H9 (cell line): ENCODE measurements around the gene ARHGEF16. TPM values are rescaled to one million over a fixed set of nuclear protein-coding genes. Genes with fewer than 3 reads are reported as not detected.

Source experiments
- DNase-seq: peaks from one replicate; pipeline ENCODE4 v3.0.0-alpha.2; 2017
- H2AFZ ChIP-seq: one replicate; pipeline ENCODE4 v1.6.1; 2013; ENCODE audit warnings: mild to moderate bottlenecking, low read length, control low read depth, moderate library complexity
- H2AK5ac ChIP-seq: 2 replicates; pipeline ENCODE4 v1.6.1; 2013; ENCODE audit warnings: low read length, control low read depth, mixed read lengths; ENCODE audit not compliant: insufficient read length
- H2BK120ac ChIP-seq: one replicate; pipeline ENCODE4 v1.6.1; 2013; ENCODE audit warnings: low read depth, mild to moderate bottlenecking, low read length, control low read depth, inconsistent platforms; ENCODE audit not compliant: poor library complexity, severe bottlenecking
- H2BK12ac ChIP-seq: 2 replicates; pipeline ENCODE4 v1.6.1; 2013; ENCODE audit warnings: low read length, control low read depth, mixed read lengths, low read depth; ENCODE audit not compliant: insufficient read length
- H2BK15ac ChIP-seq: 2 replicates; pipeline ENCODE4 v1.6.1; 2013; ENCODE audit warnings: low read depth, low read length, control low read depth
- H2BK20ac ChIP-seq: one replicate; pipeline ENCODE4 v1.6.1; 2013; ENCODE audit warnings: low read depth, mild to moderate bottlenecking, low read length, control low read depth, inconsistent platforms; ENCODE audit not compliant: poor library complexity, severe bottlenecking
- H2BK5ac ChIP-seq: 2 replicates; pipeline ENCODE4 v1.6.1; 2013; ENCODE audit warnings: low read length, control low read depth, mixed read lengths; ENCODE audit not compliant: insufficient read length
- H3K14ac ChIP-seq: 2 replicates; pipeline ENCODE4 v1.6.1; 2013; ENCODE audit warnings: low read length, control low read depth; ENCODE audit not compliant: insufficient read depth
- H3K18ac ChIP-seq: 2 replicates; pipeline ENCODE4 v1.6.1; 2013; ENCODE audit warnings: low read depth, mild to moderate bottlenecking, mixed read lengths, low read length, control low read depth; ENCODE audit not compliant: insufficient read length
- H3K23ac ChIP-seq: 2 replicates; pipeline ENCODE4 v1.6.1; 2013; ENCODE audit warnings: low read length, control low read depth, mixed read lengths, low read depth; ENCODE audit not compliant: insufficient read length
- H3K23me2 ChIP-seq: 2 replicates; pipeline ENCODE4 v1.6.1; 2013; ENCODE audit warnings: low read depth, mild to moderate bottlenecking, mixed read lengths, low read length, control low read depth; ENCODE audit not compliant: insufficient read length, poor library complexity, severe bottlenecking
- H3K27ac ChIP-seq: 2 replicates; pipeline ENCODE4 v1.5.1; 2013; ENCODE audit warnings: low read length, control low read depth, mixed read lengths, low read depth; ENCODE audit not compliant: insufficient read length
- H3K27me3 ChIP-seq: 2 replicates; pipeline ENCODE4 v1.6.1; 2013; ENCODE audit warnings: low read length, control low read depth, inconsistent platforms; ENCODE audit not compliant: insufficient read depth
- H3K4ac ChIP-seq: 2 replicates; pipeline ENCODE4 v1.6.1; 2013; ENCODE audit warnings: low read depth, mild to moderate bottlenecking, control low read depth, inconsistent platforms, low read length, moderate library complexity
- H3K4me1 ChIP-seq: 2 replicates; pipeline ENCODE4 v1.6.1; 2013; ENCODE audit warnings: low read length, control low read depth, inconsistent platforms; ENCODE audit not compliant: insufficient read depth
- H3K4me2 ChIP-seq: 2 replicates; pipeline ENCODE4 v1.6.1; 2013; ENCODE audit warnings: low read length, control low read depth, mixed read lengths; ENCODE audit not compliant: insufficient read length, insufficient read depth
- H3K56ac ChIP-seq: 2 replicates; pipeline ENCODE4 v1.6.1; 2013; ENCODE audit warnings: low read depth, mild to moderate bottlenecking, mixed read lengths, low read length, control low read depth; ENCODE audit not compliant: insufficient read length
- H3K79me1 ChIP-seq: 2 replicates; pipeline ENCODE4 v1.6.1; 2013; ENCODE audit warnings: low read depth, mild to moderate bottlenecking, moderate library complexity, low read length, control low read depth, inconsistent platforms; ENCODE audit not compliant: insufficient read depth, poor library complexity, severe bottlenecking
- H3K79me2 ChIP-seq: 2 replicates; pipeline ENCODE4 v1.6.1; 2013; ENCODE audit warnings: low read length, control low read depth, inconsistent platforms; ENCODE audit not compliant: insufficient read depth
- H3K9ac ChIP-seq: 2 replicates; pipeline ENCODE4 v1.6.1; 2013; ENCODE audit warnings: low read length, control low read depth, mixed read lengths; ENCODE audit not compliant: insufficient read length; ENCODE audit errors: extremely low read depth
- H3K9me3 ChIP-seq: one replicate; pipeline ENCODE4 v1.6.1; 2013; ENCODE audit warnings: low read depth, low read length, inconsistent platforms; ENCODE audit not compliant: control insufficient read depth
- H3T11ph ChIP-seq: one replicate; pipeline ENCODE4 v1.6.1; 2013; ENCODE audit warnings: mild to moderate bottlenecking, low read length, control low read depth, inconsistent platforms
- H4K20me1 ChIP-seq: one replicate; pipeline ENCODE4 v1.6.1; 2013; ENCODE audit not compliant: control insufficient read depth, insufficient read length, insufficient read depth
- H4K5ac ChIP-seq: 2 replicates; pipeline ENCODE4 v1.6.1; 2013; ENCODE audit warnings: low read depth, mild to moderate bottlenecking, mixed read lengths, low read length, control low read depth; ENCODE audit not compliant: insufficient read length
- H4K8ac ChIP-seq: replicated peaks from 2 replicates; pipeline ENCODE4 v1.6.1; 2013; ENCODE audit warnings: low read length, control low read depth, mixed read lengths, low read depth; ENCODE audit not compliant: insufficient read length
- H4K91ac ChIP-seq: 2 replicates; pipeline ENCODE4 v1.6.1; 2013; ENCODE audit warnings: low read depth, mild to moderate bottlenecking, moderate library complexity, mixed read lengths, low read length, control low read depth; ENCODE audit not compliant: insufficient read length
- H3K27ac Mint-ChIP-seq, 3 experiments: 2 replicates in 2 of 3; 3 replicates in 1 of 3; pipeline ENCODE4 v1.8.0; 2020 to 2021; ENCODE audit warnings: mixed read lengths in 3 of 3, mild to moderate bottlenecking in 1 of 3, moderate library complexity in 1 of 3
- H3K27me3 Mint-ChIP-seq: 2 replicates; pipeline ENCODE4 v1.8.0; 2021; ENCODE audit warnings: low read depth, mild to moderate bottlenecking, moderate library complexity, mixed read lengths
- H3K36me3 Mint-ChIP-seq, 3 experiments: 2 replicates in 2 of 3; 3 replicates in 1 of 3; pipeline ENCODE4 v1.8.0; 2020 to 2021; ENCODE audit warnings: low read depth in 3 of 3, mixed read lengths in 3 of 3; ENCODE audit not compliant: insufficient read depth in 1 of 3
- H3K4me1 Mint-ChIP-seq, 2 experiments: 2 replicates each; pipeline ENCODE4 v1.8.0; 2020; ENCODE audit warnings: mixed read lengths in 2 of 2
- H3K4me3 Mint-ChIP-seq, 2 experiments: 2 replicates in 1 of 2; 3 replicates in 1 of 2; pipeline ENCODE4 v1.8.0; 2020 to 2021; ENCODE audit warnings: mild to moderate bottlenecking in 2 of 2, mixed read lengths in 2 of 2, moderate library complexity in 1 of 2
- H3K9me3 Mint-ChIP-seq, 2 experiments: 2 replicates in 1 of 2; 3 replicates in 1 of 2; pipeline ENCODE4 v1.8.0; 2020; ENCODE audit warnings: mild to moderate bottlenecking in 2 of 2, mixed read lengths in 2 of 2, moderate library complexity in 1 of 2
- WGBS: extraction: QIAGEN DNeasy Blood & Tissue Kit; methylation state at CpG from one replicate; pipeline ENCODE4 v1.1.7; 2013; ENCODE audit warnings: missing lambda C conversion rate, low lambda C conversion rate, mixed read lengths; ENCODE audit not compliant: insufficient read length; ENCODE audit errors: extremely low coverage; 5-methylcytosine and 5-hydroxymethylcytosine counted together
- total RNA-seq: library from RNA; stranded (reverse); gene quantifications from 2 replicates; pipeline ENCODE4 v1.2.1, GENCODE V29; 2021
- TF ChIP-seq, protein P1 (sequence below): fragments of 200-600 bp; sonication (generic); conservative IDR thresholded peaks from 3 replicates; pipeline ENCODE4 v1.8.0; 2021; ENCODE audit warnings: antibody characterized with exemption, mild to moderate bottlenecking

Gene ARHGEF16
- total RNA-seq, 1 experiment from 2014 or later: 48.5 TPM

DNA sequence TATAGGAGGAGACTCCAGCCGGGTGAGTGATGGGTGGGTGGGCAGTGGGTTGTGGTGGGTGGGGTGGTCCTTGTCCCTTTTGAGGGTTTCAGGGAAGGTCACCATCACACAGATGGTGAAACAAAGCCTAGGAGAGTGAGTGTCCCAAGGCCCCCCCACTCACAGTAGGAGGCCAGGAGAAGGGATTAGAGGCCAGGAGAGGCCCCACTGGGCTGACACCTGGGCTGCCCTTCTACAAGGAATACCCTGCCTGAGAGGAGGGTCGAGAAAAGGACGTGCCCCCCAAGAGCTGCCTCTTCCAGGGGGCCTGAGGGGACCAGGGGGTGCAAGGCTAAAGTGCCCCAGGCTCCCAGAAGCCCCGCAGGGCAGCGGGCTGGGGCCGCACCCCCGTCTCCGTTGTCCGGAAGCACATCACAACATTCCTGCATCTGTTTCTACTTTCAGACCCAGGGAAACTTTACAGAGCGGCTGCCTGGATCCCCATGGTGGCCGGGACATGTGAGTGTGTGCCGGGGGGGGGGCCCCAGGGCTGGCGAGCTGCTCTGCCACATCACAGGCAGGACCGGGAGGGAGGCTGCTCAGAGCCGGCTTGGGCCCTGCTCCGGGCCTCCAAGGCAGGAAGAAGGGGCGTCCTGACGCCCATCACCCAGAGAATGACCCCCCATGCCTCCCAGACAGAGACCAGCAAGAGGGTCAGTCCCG, 68.2 kb downstream of the ARHGEF16 start:
- H3K9me3 Mint-ChIP-seq: no peaks in the 10 kb centered on the region; a peak in 2 of 5 replicates
- Histone ChIP-seq H3K9me3 (no peaks in the 10 kb centered on the region), H2BK5ac (no peak overlapping the region), H3K18ac (no peak overlapping the region), H2BK12ac (no peak overlapping the region), H4K8ac (no peak overlapping the region), H3K27ac (no peak overlapping the region), H3K79me1 (no peaks in the 10 kb centered on the region), H4K20me1 (peaks cover 3% of the 10 kb centered on the region), H2AFZ (no peak overlapping the region), H3K9ac (no peak overlapping the region), H4K5ac (no peak overlapping the region), H3K4ac (no peak overlapping the region), H3K4me2 (no peak overlapping the region), H3K27me3 (no peaks in the 10 kb centered on the region), H3K4me1 (no peaks in the 10 kb centered on the region), H2BK120ac (no peak overlapping the region), H2BK20ac (no peak overlapping the region), H3K23me2 (no peaks in the 10 kb centered on the region), H3K14ac (no peak overlapping the region), H4K91ac (no peak overlapping the region), H3K23ac (no peak overlapping the region), H3T11ph (no peak overlapping the region), H3K79me2 (no peaks in the 10 kb centered on the region), H2AK5ac (no peak overlapping the region), H3K56ac (no peak overlapping the region), H2BK15ac (no peak overlapping the region)
- no peak overlapping the region for H3K4me3 Mint-ChIP-seq
- H3K27me3 Mint-ChIP-seq: peaks cover 4% of the 10 kb centered on the region
- no CpG with 5 or more reads among the region's 19 CpGs for WGBS
- H3K27ac Mint-ChIP-seq: no peak overlapping the region
- no peaks in the 10 kb centered on the region for H3K4me1 Mint-ChIP-seq
- DNase-seq: no peak
- peaks cover 0 to 5% (median 0%) of the 10 kb centered on the region in 3 experiments; a peak in 2 of 7 replicates for H3K36me3 Mint-ChIP-seq
- TF ChIP-seq, protein P1, sequence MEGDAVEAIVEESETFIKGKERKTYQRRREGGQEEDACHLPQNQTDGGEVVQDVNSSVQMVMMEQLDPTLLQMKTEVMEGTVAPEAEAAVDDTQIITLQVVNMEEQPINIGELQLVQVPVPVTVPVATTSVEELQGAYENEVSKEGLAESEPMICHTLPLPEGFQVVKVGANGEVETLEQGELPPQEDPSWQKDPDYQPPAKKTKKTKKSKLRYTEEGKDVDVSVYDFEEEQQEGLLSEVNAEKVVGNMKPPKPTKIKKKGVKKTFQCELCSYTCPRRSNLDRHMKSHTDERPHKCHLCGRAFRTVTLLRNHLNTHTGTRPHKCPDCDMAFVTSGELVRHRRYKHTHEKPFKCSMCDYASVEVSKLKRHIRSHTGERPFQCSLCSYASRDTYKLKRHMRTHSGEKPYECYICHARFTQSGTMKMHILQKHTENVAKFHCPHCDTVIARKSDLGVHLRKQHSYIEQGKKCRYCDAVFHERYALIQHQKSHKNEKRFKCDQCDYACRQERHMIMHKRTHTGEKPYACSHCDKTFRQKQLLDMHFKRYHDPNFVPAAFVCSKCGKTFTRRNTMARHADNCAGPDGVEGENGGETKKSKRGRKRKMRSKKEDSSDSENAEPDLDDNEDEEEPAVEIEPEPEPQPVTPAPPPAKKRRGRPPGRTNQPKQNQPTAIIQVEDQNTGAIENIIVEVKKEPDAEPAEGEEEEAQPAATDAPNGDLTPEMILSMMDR: no peak
